ENCODE results near the gene TRIP13.

DNA sequence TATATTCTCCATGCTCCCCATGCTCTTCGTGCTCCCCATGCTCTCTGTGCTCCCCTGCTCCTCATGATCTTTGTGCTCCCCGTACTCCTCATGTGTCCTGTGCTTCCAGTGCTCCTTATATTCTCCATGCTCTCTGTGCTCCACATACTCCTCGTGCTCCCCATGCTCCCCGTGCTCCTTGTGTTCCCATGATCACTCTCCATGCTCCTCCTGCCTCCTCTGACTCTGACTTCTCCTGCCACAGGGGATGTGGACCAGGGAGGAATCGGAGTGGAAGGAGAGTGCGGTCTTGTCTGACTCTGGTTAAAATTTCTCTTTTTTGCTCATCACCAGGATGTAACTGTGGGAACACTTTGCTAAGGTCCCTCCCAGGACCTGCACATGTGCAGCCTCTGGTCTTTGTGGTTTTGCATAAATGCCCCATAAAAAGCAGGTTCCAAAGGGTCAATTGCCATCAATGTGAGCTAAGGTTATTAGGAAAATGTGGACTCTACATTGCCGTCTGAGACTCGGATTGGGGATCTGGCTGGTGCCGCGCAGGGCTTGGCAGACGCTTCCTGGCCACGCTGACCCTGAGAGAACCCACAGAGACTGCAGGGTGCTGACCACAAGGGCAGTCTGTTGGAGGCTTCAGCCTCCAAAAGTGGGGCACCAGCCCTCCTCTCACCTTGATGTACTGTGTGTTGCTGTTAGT, 52.5 kb downstream of the TRIP13 start:
- TF ChIP-seq, protein P1, sequence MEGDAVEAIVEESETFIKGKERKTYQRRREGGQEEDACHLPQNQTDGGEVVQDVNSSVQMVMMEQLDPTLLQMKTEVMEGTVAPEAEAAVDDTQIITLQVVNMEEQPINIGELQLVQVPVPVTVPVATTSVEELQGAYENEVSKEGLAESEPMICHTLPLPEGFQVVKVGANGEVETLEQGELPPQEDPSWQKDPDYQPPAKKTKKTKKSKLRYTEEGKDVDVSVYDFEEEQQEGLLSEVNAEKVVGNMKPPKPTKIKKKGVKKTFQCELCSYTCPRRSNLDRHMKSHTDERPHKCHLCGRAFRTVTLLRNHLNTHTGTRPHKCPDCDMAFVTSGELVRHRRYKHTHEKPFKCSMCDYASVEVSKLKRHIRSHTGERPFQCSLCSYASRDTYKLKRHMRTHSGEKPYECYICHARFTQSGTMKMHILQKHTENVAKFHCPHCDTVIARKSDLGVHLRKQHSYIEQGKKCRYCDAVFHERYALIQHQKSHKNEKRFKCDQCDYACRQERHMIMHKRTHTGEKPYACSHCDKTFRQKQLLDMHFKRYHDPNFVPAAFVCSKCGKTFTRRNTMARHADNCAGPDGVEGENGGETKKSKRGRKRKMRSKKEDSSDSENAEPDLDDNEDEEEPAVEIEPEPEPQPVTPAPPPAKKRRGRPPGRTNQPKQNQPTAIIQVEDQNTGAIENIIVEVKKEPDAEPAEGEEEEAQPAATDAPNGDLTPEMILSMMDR (IDR thresholded peaks at IDR 0.05), result no peak
- no peak for TF ChIP-seq POLR2A (IDR thresholded peaks at IDR 0.05)

Data from right lobe of liver (tissue), 4 donors.